Kidney (tissue), 14 donors: ENCODE data around the gene RYR3. TPM values are rescaled to one million over a fixed set of nuclear protein-coding genes. Genes with fewer than 3 reads are reported as not detected.

Experiments used
- DNase-seq, 5 donors: peaks; one replicate each; pipeline ENCODE4 v3.0.0-alpha.2; 2013 to 2020
- FAIRE-seq: peaks from 2 replicates; lab custom pipeline; 2012; peaks lifted over from hg19 to GRCh38; lab: Jason Lieb, UNC
- H3K27ac ChIP-seq, 2 donors: one replicate each; pipeline ENCODE4 v1.7.0; 2013; ENCODE audit warnings: low read depth in 2 of 2, low read length in 2 of 2, inconsistent platforms in 1 of 2
- H3K27me3 ChIP-seq: one replicate; pipeline ENCODE4 v1.7.1; 2013; ENCODE audit warnings: low read length, inconsistent platforms; ENCODE audit not compliant: control insufficient read depth, insufficient read depth
- H3K36me3 ChIP-seq, 3 donors: one replicate each; pipeline versions ENCODE4 v1.7.0 to v1.7.1; 2013; ENCODE audit warnings: low read length in 3 of 3, control low read depth in 1 of 3, inconsistent platforms in 1 of 3; ENCODE audit not compliant: insufficient read depth in 3 of 3, control insufficient read depth in 2 of 3
- H3K4me1 ChIP-seq, 3 donors: one replicate each; pipeline versions ENCODE4 v1.7.0 to v1.7.1; 2013; ENCODE audit warnings: low read length in 3 of 3, inconsistent platforms in 1 of 3, low read depth in 1 of 3; ENCODE audit not compliant: control insufficient read depth in 2 of 3, insufficient read depth in 2 of 3
- H3K4me3 ChIP-seq, 3 donors: one replicate each; pipeline versions ENCODE4 v1.7.0 to v1.8.1; 2013; ENCODE audit warnings: low read length in 3 of 3, control low read depth in 1 of 3, inconsistent platforms in 1 of 3
- H3K9ac ChIP-seq, 3 donors: one replicate each; pipeline versions ENCODE4 v1.7.0 to v1.7.1; 2013; ENCODE audit warnings: low read length in 3 of 3, control low read depth in 1 of 3, inconsistent platforms in 1 of 3
- H3K9me3 ChIP-seq, 3 donors: one replicate each; pipeline versions ENCODE4 v1.7.0 to v1.7.1; 2013; ENCODE audit warnings: low read length in 3 of 3, control low read depth in 1 of 3, inconsistent platforms in 1 of 3; ENCODE audit not compliant: control insufficient read depth in 2 of 3, insufficient read depth in 1 of 3
- intact Hi-C: fragments of 100-400 bp; cut with DNase I; formaldehyde crosslinking; loops from one replicate; pipeline ENCODE4 v1.11.1; 2022
- polyA plus RNA-seq: library from polyadenylated mRNA; stranded (reverse); fragments of 350-450 nt; fragmentation: Illumina TruSeq; extraction: RNeasy Lipid Tissue Mini Kit (QIAGEN cat#74804); gene quantifications from one replicate; pipeline ENCODE4 v1.2.3, GENCODE V29; 2014; ENCODE audit warnings: low read depth, low replicate concordance; ENCODE audit not compliant: insufficient read depth
- total RNA-seq: library from RNA; stranded (reverse); fragmentation: NEBNext Ultra II Directional; extraction: Animal tissue kit (Norgen Biotek cat#: 25700); gene quantifications from one replicate; pipeline ENCODE4 v1.2.1, GENCODE V29; 2021
- TF ChIP-seq, protein P1 (sequence below): IDR thresholded peaks from 3 replicates; pipeline ENCODE4 v1.5.1; 2012; ENCODE audit warnings: mild to moderate bottlenecking, moderate library complexity, borderline replicate concordance; ENCODE audit not compliant: insufficient read depth; ENCODE audit errors: extremely low read depth
- donor health status: control.
- donor health status: control.
- donor health status: control.
- donor health status: control.
- donor health status: control.
- donor health status: DM: yes; HTN: yes; CAD: no.
- donor health status: Normal renal cell carcinoma (clear cell type).

The RYR3 gene
- total and polyA plus RNA-seq, 2 donors from 2014 or later = 0.90 to 10.5 TPM

DNA sequence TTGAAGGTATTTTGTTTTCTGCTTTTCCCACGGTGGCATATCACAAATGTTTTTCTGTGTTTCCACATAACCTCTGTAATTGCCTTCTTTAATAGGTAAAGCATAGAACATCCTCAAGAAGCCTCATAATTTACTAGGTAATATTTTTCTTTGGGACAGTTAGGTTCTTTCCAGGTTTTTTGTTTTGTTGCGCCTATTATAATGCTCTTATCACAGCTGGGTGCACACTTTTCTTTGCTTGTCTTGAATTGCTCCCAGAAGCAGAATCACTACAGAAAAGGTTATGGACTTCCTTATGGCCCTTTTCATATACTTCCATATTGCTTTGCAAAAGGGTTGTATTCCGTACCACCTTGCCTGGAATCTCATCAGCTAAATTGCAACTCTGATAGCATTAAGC is 213.5 kb downstream of the RYR3 start:
- no peak for DNase-seq
- H3K4me3 ChIP-seq = no peak overlapping the region

GRCh38 chr15:33526532-33526931 is 215.8 kb downstream of the RYR3 start:
- TF ChIP-seq, protein P1, sequence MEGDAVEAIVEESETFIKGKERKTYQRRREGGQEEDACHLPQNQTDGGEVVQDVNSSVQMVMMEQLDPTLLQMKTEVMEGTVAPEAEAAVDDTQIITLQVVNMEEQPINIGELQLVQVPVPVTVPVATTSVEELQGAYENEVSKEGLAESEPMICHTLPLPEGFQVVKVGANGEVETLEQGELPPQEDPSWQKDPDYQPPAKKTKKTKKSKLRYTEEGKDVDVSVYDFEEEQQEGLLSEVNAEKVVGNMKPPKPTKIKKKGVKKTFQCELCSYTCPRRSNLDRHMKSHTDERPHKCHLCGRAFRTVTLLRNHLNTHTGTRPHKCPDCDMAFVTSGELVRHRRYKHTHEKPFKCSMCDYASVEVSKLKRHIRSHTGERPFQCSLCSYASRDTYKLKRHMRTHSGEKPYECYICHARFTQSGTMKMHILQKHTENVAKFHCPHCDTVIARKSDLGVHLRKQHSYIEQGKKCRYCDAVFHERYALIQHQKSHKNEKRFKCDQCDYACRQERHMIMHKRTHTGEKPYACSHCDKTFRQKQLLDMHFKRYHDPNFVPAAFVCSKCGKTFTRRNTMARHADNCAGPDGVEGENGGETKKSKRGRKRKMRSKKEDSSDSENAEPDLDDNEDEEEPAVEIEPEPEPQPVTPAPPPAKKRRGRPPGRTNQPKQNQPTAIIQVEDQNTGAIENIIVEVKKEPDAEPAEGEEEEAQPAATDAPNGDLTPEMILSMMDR = no peak

More for the DNA sequence above, 213.5 kb downstream of the RYR3 start:
- Histone ChIP-seq H3K27ac (no peak overlapping the region), H3K36me3 (no peaks in the 10 kb centered on the region), H3K9me3 (no peaks in the 10 kb centered on the region), H3K9ac (no peak overlapping the region), H3K4me1 (no peaks in the 10 kb centered on the region), H3K27me3 (no peaks in the 10 kb centered on the region)
- TF ChIP-seq, protein P1 = no peak
- no peak for FAIRE-seq
- intact Hi-C loops = loop anchor here (10.0 kb wide), 1 partner anchor 59 kb away; no protein-coding TSS in a partner anchor

GRCh38 chr15:33533197-33533596 is 222.4 kb downstream of the RYR3 start:
- intact Hi-C loops = no loop called here
- FAIRE-seq (no peak), DNase-seq (no peak)
- Histone ChIP-seq H3K36me3 (no peaks in the 10 kb centered on the region), H3K4me1 (no peaks in the 10 kb centered on the region), H3K9ac (no peak overlapping the region), H3K27me3 (no peaks in the 10 kb centered on the region), H3K27ac (no peak overlapping the region), H3K4me3 (no peak overlapping the region), H3K9me3 (no peaks in the 10 kb centered on the region)
- TF ChIP-seq, protein P1 = no peak

More at GRCh38 chr15:33526532-33526931, 215.8 kb downstream of the RYR3 start:
- no peaks in the 10 kb centered on the region for H3K9me3 ChIP-seq
- DNase-seq (no peak), FAIRE-seq (no peak)
- intact Hi-C loops = loop anchor here (10.0 kb wide), 1 partner anchor 62 kb away; no protein-coding TSS in a partner anchor
- no peak overlapping the region for H3K9ac ChIP-seq
- H3K27ac ChIP-seq = no peak overlapping the region
- H3K4me1 ChIP-seq = no peaks in the 10 kb centered on the region
- H3K36me3 ChIP-seq = no peaks in the 10 kb centered on the region
- H3K4me3 ChIP-seq = no peak overlapping the region
- no peaks in the 10 kb centered on the region for H3K27me3 ChIP-seq

DNA sequence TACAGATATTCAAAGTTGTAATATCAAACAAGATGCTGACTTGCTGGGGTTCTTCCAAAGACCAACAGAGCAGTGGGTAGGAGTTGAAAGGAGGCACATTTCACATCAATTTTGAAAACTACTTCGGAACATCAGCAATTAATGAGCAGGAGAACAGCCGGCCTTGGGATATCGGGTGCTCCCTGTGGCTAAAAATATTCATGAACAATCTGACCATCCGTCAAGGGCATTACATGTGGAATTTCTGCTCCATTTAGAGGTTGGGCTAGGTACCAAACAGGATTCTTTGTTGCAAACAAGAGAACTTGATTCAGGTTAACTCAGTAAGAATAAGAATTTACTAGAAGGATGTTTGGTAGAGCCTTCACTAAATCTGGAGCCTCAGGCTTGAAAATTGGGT is 223.9 kb downstream of the RYR3 start:
- Histone ChIP-seq H3K27me3 (no peaks in the 10 kb centered on the region), H3K9ac (no peak overlapping the region), H3K9me3 (no peaks in the 10 kb centered on the region), H3K36me3 (no peaks in the 10 kb centered on the region), H3K4me3 (no peak overlapping the region), H3K27ac (no peak overlapping the region), H3K4me1 (no peaks in the 10 kb centered on the region)
- DNase-seq (no peak), FAIRE-seq (no peak)
- TF ChIP-seq, protein P1 = no peak
- intact Hi-C loops = no loop called here
